ENCODE results near the gene TJP2. TPM values are rescaled to one million over a fixed set of nuclear protein-coding genes. Genes with fewer than 3 reads are reported as not detected.

Gene TJP2
- total RNA-seq, 4 donors from 2014 or later: 96.3 to 240 (median 117) TPM

DNA sequence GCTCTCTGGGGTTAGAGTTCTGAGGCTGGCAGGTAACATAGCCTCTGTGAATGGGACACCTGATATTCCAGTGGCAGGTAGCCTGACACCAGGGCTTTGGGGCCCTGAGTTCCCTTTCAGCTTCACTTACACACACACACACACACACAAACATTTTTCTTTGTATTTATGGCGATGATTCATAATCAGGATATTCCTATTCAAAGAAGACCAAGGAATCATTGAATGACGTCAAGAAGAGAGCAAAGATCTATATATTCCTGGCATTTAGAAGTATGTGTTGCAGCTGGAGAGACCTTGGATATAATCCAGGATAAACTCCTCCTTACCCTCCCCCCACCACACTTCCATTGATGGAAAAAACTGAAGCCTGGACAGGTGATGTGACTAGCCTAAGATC is 143.0 kb downstream of the TJP2 start:
- TF ChIP-seq POLR2AphosphoS5 (IDR thresholded peaks at IDR 0.05) (no peak), EP300 (IDR thresholded peaks at IDR 0.05) (no peak), POLR2A (IDR thresholded peaks at IDR 0.05) (no peak)
- TF ChIP-seq, protein P1, sequence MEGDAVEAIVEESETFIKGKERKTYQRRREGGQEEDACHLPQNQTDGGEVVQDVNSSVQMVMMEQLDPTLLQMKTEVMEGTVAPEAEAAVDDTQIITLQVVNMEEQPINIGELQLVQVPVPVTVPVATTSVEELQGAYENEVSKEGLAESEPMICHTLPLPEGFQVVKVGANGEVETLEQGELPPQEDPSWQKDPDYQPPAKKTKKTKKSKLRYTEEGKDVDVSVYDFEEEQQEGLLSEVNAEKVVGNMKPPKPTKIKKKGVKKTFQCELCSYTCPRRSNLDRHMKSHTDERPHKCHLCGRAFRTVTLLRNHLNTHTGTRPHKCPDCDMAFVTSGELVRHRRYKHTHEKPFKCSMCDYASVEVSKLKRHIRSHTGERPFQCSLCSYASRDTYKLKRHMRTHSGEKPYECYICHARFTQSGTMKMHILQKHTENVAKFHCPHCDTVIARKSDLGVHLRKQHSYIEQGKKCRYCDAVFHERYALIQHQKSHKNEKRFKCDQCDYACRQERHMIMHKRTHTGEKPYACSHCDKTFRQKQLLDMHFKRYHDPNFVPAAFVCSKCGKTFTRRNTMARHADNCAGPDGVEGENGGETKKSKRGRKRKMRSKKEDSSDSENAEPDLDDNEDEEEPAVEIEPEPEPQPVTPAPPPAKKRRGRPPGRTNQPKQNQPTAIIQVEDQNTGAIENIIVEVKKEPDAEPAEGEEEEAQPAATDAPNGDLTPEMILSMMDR (IDR thresholded peaks at IDR 0.05): no peak
- peaks cover 3% of the 10 kb centered on the region for H3K9me3 ChIP-seq
- no peak overlapping the region for H3K27ac ChIP-seq
- no peaks in the 10 kb centered on the region for H3K36me3 ChIP-seq
- H3K4me3 ChIP-seq: no peak overlapping the region
- no peak for DNase-seq (ENCODE audit: low spot score in 2 of 2)
- H3K27me3 ChIP-seq: no peaks in the 10 kb centered on the region
- WGBS: 81% methylated on average over 2 of the region's 2 CpGs
- H3K4me1 ChIP-seq: no peaks in the 10 kb centered on the region

DNA sequence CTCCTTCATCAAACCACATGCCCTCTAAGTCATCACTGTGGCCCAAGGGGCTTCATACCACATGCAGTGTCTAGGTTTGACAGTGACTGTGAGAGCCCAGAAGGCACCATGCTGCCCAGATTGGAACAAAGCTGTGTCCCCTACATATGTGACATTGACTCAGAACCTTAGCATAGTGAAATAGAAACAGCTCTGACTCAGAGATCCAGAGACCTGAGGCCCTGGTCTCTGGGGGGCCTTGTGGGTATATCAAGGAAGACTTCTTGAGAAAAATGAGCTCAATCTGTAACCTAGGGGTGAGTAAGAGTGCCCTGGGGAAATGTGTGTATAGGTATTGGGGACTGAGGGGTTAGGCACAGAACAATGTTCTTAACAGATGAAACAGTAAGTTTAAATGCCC is 143.8 kb downstream of the TJP2 start:
- Histone ChIP-seq H3K36me3 (no peaks in the 10 kb centered on the region), H3K4me3 (no peak overlapping the region), H3K9me3 (peaks cover 3% of the 10 kb centered on the region), H3K27ac (no peak overlapping the region), H3K27me3 (no peaks in the 10 kb centered on the region), H3K4me1 (no peaks in the 10 kb centered on the region)
- no peak for DNase-seq (ENCODE audit: low spot score in 2 of 2)
- TF ChIP-seq POLR2AphosphoS5 (IDR thresholded peaks at IDR 0.05) (no peak), EP300 (IDR thresholded peaks at IDR 0.05) (no peak), POLR2A (IDR thresholded peaks at IDR 0.05) (no peak)
- TF ChIP-seq, protein P1 (IDR thresholded peaks at IDR 0.05): no peak

DNA sequence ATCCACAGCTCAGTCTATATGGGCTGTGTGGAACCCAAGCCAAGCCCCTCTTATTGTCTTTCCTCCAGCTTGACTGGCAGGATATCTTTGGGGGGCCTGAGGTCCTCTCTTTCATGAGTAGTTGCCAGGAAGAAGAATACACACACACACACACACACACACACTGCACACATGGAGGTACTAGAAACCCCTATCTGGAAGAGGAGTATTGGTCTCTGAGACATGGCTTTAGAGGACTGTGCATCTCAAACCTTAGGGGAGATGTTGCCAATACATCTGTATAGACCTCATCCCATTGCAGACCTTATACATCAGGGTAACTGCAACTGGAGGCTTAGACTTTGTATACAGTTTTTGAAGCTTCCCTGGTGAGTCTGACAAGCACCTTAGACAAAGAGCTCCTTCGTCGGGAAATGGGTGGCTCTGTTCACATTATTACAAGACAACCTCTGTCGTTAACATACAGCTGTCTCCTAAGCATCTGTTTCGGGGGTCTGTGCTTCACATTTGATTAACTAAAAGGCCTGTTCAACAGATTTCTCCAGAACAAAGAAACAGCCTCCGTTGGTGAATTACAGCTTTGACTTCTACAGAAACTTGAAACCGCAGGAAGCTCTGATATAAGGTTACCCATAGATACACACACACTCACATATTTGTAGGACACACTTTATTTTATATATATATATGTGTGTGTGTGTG is 145.4 kb downstream of the TJP2 start:
- Histone ChIP-seq H3K4me3 (no peak overlapping the region), H3K27ac (no peak overlapping the region), H3K36me3 (no peaks in the 10 kb centered on the region), H3K9me3 (no peaks in the 10 kb centered on the region), H3K4me1 (no peaks in the 10 kb centered on the region), H3K27me3 (no peaks in the 10 kb centered on the region)
- no peak for DNase-seq (ENCODE audit: low spot score in 2 of 2)
- 88% methylated on average over 6 of the region's 6 CpGs for WGBS
- TF ChIP-seq, protein P1 (IDR thresholded peaks at IDR 0.05): no peak
- TF ChIP-seq POLR2AphosphoS5 (IDR thresholded peaks at IDR 0.05) (no peak), EP300 (IDR thresholded peaks at IDR 0.05) (no peak), POLR2A (IDR thresholded peaks at IDR 0.05) (no peak)

DNA sequence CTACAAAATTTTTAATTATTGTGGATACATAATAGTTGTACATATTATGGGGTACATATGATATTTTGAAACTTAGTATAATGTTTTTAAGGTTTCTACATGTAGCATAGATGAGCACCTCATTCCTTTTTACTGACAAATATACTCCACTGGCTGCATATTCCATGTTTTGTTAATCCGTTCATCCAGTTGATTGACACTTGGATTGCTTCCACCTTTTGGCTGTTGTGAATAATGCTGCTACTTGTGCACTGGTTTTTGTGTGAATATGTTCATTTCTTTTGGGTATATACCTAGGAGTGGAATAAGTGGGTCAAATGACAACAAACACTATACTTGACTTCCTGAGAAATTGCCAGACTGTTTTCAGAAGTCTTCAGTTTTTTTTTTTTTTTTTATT is 148.2 kb downstream of the TJP2 start:
- no peaks in the 10 kb centered on the region for H3K9me3 ChIP-seq
- no peak overlapping the region for H3K27ac ChIP-seq
- H3K27me3 ChIP-seq: peaks cover 3% of the 10 kb centered on the region
- no peak for TF ChIP-seq POLR2A (IDR thresholded peaks at IDR 0.05)
- TF ChIP-seq POLR2AphosphoS5 (IDR thresholded peaks at IDR 0.05): no peak
- no peak for TF ChIP-seq EP300 (IDR thresholded peaks at IDR 0.05)
- TF ChIP-seq, protein P1 (IDR thresholded peaks at IDR 0.05): no peak
- DNase-seq (ENCODE audit: low spot score in 2 of 2): no peak
- H3K4me3 ChIP-seq: no peak overlapping the region
- H3K4me1 ChIP-seq: peaks cover 12% of the 10 kb centered on the region
- no peaks in the 10 kb centered on the region for H3K36me3 ChIP-seq
- 51% methylated on average over 1 of the region's 1 CpG for WGBS

DNA sequence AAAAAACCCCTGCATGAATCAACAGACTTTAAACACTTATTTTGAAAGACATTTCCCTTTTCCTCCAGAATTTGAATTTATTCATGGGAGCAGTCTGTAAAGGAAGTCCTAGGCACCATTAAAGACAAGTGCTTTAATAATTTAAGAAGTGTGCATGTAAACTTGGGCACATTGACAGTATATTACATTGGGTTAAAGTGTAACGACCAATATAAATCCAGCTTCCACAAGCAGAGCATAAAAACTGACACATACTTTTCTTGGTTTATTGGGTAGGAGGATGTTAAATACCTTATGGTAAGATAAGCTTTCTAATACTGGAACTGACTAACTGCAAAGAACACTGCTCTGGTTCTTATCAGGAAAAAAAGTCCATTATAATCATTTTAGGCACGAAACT is 149.8 kb downstream of the TJP2 start:
- 74% methylated on average over 2 of the region's 2 CpGs for WGBS
- Histone ChIP-seq H3K9me3 (no peaks in the 10 kb centered on the region), H3K36me3 (no peaks in the 10 kb centered on the region), H3K27ac (no peak overlapping the region), H3K27me3 (peaks cover 3% of the 10 kb centered on the region), H3K4me1 (peaks cover 12% of the 10 kb centered on the region), H3K4me3 (peak overlapping the region; percentile 65)
- no peak for DNase-seq (ENCODE audit: low spot score in 2 of 2)
- TF ChIP-seq, protein P1 (IDR thresholded peaks at IDR 0.05): no peak
- TF ChIP-seq POLR2A (IDR thresholded peaks at IDR 0.05) (no peak), EP300 (IDR thresholded peaks at IDR 0.05) (no peak), POLR2AphosphoS5 (IDR thresholded peaks at IDR 0.05) (no peak)

Other genes starting within 250 kb of the TJP2 start
- gene PRKACG, start 160.2 kb upstream of the TJP2 start, total RNA-seq: not detected
- 10 to 100 TPM in 1 of 4 donors, 1 to 10 TPM in 3; 2.3 to 11.1 (median 5.6) TPM for gene FXN, start 138.5 kb upstream of the TJP2 start, total RNA-seq
- 10 to 100 TPM in 3 of 4 donors, 1 to 10 TPM in 1; 8.6 to 49.2 (median 17.8) TPM for gene ENTREP1, start 150.9 kb downstream of the TJP2 start, total RNA-seq

Measured in suprapubic skin (tissue), 4 donors.